HEK293 (cell line): ENCODE data around the gene KRT74.

Experiments
- CTCF ChIA-PET: fragments of 350-600 bp; formaldehyde crosslinking; extraction: SDS; loops from one replicate; lab custom pipeline; 2021; ENCODE audit warnings: antibody characterized with exemption; lab: Yijun Ruan, JAX
- POLR2A ChIA-PET: fragments of 300-600 bp; formaldehyde crosslinking; extraction: SDS; loops from one replicate; lab custom pipeline; 2020; ENCODE audit warnings: antibody characterized with exemption, inconsistent platforms; lab: Yijun Ruan, JAX
- H3K27ac ChIP-seq: fragments of 200-500 bp; sonication (Bioruptor generic); 2 replicates; pipeline ENCODE4 v1.5.1; 2014; ENCODE audit warnings: low read depth, low read length, control low read depth, inconsistent platforms; ENCODE audit errors: extremely low read depth
- H3K36me3 ChIP-seq, 2 experiments: fragments of 200-500 bp in 1 of 2; sonication (Bioruptor generic) in 1 of 2; 1 replicate in 1 of 2; 2 replicates in 1 of 2; pipeline ENCODE4 v1.5.1; 2014 to 2017; ENCODE audit warnings: inconsistent platforms in 2 of 2, low read length in 2 of 2; ENCODE audit not compliant: control insufficient read depth in 2 of 2, insufficient read depth in 1 of 2
- H3K4me1 ChIP-seq: fragments of 200-500 bp; sonication (Bioruptor generic); 2 replicates; pipeline ENCODE4 v1.5.1; 2014; ENCODE audit warnings: mild to moderate bottlenecking, low read length, inconsistent platforms; ENCODE audit not compliant: control insufficient read depth, insufficient read depth
- H3K4me3 ChIP-seq: 2 replicates; pipeline ENCODE4 v1.5.1; 2011; ENCODE audit warnings: low read depth, mild to moderate bottlenecking, control low read depth, low read length, moderate library complexity
- H3K9me3 ChIP-seq: fragments of 200-500 bp; sonication (Bioruptor generic); 2 replicates; pipeline ENCODE4 v1.5.1; 2014; ENCODE audit warnings: low read depth, low read length, inconsistent platforms; ENCODE audit not compliant: control insufficient read depth, insufficient read depth
- GLIS2 ChIP-seq: fragments of 450-650 bp; formaldehyde crosslinking; IDR thresholded peaks from 2 replicates; pipeline ENCODE4 v1.5.1; 2016; ENCODE audit warnings: missing biosample characterization, missing genetic modification characterization
- SP7 ChIP-seq: fragments of 450-650 bp; formaldehyde crosslinking; IDR thresholded peaks from 2 replicates; pipeline ENCODE4 v1.5.1; 2016; ENCODE audit warnings: missing biosample characterization, missing genetic modification characterization
- ZEB2 ChIP-seq: fragments of 450-650 bp; formaldehyde crosslinking; IDR thresholded peaks from 2 replicates; pipeline ENCODE4 v1.5.1; 2016; ENCODE audit warnings: missing biosample characterization, missing genetic modification characterization
- ZNF169 ChIP-seq: fragments of 450-650 bp; formaldehyde crosslinking; IDR thresholded peaks from 2 replicates; pipeline ENCODE4 v1.5.1; 2016; ENCODE audit warnings: missing biosample characterization, missing genetic modification characterization
- ZNF221 ChIP-seq: fragments of 450-650 bp; formaldehyde crosslinking; IDR thresholded peaks from 2 replicates; pipeline ENCODE4 v1.5.1; 2017; ENCODE audit warnings: missing biosample characterization, missing genetic modification characterization, borderline replicate concordance
- ZNF23 ChIP-seq: fragments of 450-650 bp; formaldehyde crosslinking; IDR thresholded peaks from 2 replicates; pipeline ENCODE4 v1.5.1; 2016; ENCODE audit warnings: missing biosample characterization, missing genetic modification characterization, borderline replicate concordance
- ZNF24 ChIP-seq: fragments of 450-650 bp; formaldehyde crosslinking; IDR thresholded peaks from 2 replicates; pipeline ENCODE4 v1.5.1; 2016; ENCODE audit warnings: missing biosample characterization, missing genetic modification characterization
- ZNF426 ChIP-seq: fragments of 450-650 bp; formaldehyde crosslinking; IDR thresholded peaks from 2 replicates; pipeline ENCODE4 v1.5.1; 2017; ENCODE audit warnings: missing biosample characterization, missing genetic modification characterization, mild to moderate bottlenecking, inconsistent platforms, moderate library complexity
- ZNF514 ChIP-seq: fragments of 450-650 bp; formaldehyde crosslinking; IDR thresholded peaks from 2 replicates; pipeline ENCODE4 v1.5.1; 2016; ENCODE audit warnings: missing biosample characterization, missing genetic modification characterization
- ZNF623 ChIP-seq: fragments of 450-650 bp; formaldehyde crosslinking; IDR thresholded peaks from 2 replicates; pipeline ENCODE4 v1.5.1; 2016; ENCODE audit warnings: missing biosample characterization, missing genetic modification characterization
- ZNF654 ChIP-seq: fragments of 450-650 bp; formaldehyde crosslinking; IDR thresholded peaks from 2 replicates; pipeline ENCODE4 v1.5.1; 2016; ENCODE audit warnings: low read depth, missing biosample characterization, missing genetic modification characterization
- ZNF658 ChIP-seq: fragments of 450-650 bp; formaldehyde crosslinking; IDR thresholded peaks from 2 replicates; pipeline ENCODE4; 2016; ENCODE audit warnings: missing biosample characterization, missing genetic modification characterization
- ZNF792 ChIP-seq: fragments of 450-650 bp; formaldehyde crosslinking; IDR thresholded peaks from 2 replicates; pipeline ENCODE4 v1.5.1; 2016; ENCODE audit warnings: missing biosample characterization, missing genetic modification characterization
- TF ChIP-seq, protein P1 (sequence below): fragments of 450-650 bp; formaldehyde crosslinking; IDR thresholded peaks from 2 replicates; pipeline ENCODE4 v1.5.1; 2016; ENCODE audit warnings: missing biosample characterization, missing genetic modification characterization
- TF ChIP-seq, protein P2 (sequence below): IDR thresholded peaks from 2 replicates; pipeline ENCODE4 v1.6.1; 2011; ENCODE audit warnings: mild to moderate bottlenecking, low read depth, low read length, borderline replicate concordance
- TF ChIP-seq, protein P3 (sequence below): fragments of 450-650 bp; formaldehyde crosslinking; IDR thresholded peaks from 2 replicates; pipeline ENCODE4 v1.5.1; 2016; ENCODE audit warnings: missing biosample characterization, missing genetic modification characterization, borderline replicate concordance
- TF ChIP-seq, protein P4 (sequence below): fragments of 450-650 bp; formaldehyde crosslinking; IDR thresholded peaks from 2 replicates; pipeline ENCODE4 v1.5.1; 2016; ENCODE audit warnings: missing biosample characterization, missing genetic modification characterization
- TF ChIP-seq, protein P5 (sequence below): fragments of 450-650 bp; IDR thresholded peaks from 2 replicates; pipeline ENCODE4 v1.5.1; 2018; ENCODE audit warnings: missing biosample characterization, missing genetic modification characterization

The KRT74 gene

DNA sequence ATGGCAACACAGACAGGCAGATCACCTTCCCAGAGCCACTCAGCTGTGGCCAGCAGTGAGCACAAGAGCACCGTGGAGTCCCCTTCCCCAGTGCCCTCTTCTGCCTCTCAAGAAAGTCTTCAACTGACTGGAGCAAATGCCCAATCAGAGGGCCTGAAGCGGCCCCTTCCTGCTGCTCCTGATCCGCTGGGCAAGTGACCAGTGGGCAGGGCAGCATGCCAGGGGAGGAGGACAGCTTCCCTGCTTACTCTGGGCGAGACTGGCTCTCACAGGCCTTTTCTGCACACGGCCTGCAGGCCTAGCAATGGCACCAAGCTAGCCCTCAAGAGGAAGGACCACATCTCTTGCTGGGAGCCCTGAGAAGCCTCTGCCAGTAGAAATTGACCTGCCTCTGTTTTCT, 21.6 kb downstream of the KRT74 start:
- CTCF ChIA-PET = interaction anchor here (0.6 kb wide), 1 partner anchor 17 kb away, joined by 3 read pairs; no protein-coding TSS in a partner anchor
- POLR2A ChIA-PET = no interaction called here

DNA sequence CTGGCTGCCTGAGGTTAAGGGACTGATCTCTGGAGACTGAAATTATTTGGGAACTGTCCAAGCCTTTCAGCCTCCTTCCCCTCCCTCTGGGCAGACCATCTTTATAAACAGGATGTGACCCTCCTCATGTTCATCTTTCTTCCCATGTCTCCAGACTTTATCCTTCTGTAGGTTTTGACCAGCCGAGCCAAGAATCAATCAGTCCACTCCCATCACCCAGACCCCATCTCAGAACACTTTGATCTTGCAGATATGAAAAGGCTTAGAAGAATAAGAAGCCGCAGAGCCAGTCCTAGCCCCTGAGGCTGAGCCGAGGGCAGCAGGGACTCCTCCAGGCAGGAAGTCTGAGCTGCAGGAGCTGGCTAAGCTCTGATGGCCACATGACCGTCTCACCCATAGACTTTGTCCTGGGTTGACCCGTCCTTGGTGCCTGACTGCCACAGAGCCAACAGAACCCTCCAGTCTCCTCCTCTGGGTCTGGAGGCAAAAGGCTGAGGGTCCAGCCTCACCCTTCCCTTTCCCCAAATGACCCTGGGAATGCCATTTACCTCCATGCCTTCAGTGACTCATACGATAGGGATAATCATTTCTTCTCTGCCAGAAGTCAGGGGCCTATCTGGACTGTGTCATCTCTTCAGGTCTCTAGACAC, 22.3 kb downstream of the KRT74 start:
- TF ChIP-seq ZNF792 (tag by site-specific recombination) (no peak), ZNF654 (tag by site-specific recombination) (no peak), ZNF169 (tag by site-specific recombination) (no peak), ZNF23 (tag by site-specific recombination) (no peak), ZEB2 (tag by site-specific recombination) (no peak), ZNF426 (tag by site-specific recombination) (no peak)
- TF ChIP-seq, protein P1, sequence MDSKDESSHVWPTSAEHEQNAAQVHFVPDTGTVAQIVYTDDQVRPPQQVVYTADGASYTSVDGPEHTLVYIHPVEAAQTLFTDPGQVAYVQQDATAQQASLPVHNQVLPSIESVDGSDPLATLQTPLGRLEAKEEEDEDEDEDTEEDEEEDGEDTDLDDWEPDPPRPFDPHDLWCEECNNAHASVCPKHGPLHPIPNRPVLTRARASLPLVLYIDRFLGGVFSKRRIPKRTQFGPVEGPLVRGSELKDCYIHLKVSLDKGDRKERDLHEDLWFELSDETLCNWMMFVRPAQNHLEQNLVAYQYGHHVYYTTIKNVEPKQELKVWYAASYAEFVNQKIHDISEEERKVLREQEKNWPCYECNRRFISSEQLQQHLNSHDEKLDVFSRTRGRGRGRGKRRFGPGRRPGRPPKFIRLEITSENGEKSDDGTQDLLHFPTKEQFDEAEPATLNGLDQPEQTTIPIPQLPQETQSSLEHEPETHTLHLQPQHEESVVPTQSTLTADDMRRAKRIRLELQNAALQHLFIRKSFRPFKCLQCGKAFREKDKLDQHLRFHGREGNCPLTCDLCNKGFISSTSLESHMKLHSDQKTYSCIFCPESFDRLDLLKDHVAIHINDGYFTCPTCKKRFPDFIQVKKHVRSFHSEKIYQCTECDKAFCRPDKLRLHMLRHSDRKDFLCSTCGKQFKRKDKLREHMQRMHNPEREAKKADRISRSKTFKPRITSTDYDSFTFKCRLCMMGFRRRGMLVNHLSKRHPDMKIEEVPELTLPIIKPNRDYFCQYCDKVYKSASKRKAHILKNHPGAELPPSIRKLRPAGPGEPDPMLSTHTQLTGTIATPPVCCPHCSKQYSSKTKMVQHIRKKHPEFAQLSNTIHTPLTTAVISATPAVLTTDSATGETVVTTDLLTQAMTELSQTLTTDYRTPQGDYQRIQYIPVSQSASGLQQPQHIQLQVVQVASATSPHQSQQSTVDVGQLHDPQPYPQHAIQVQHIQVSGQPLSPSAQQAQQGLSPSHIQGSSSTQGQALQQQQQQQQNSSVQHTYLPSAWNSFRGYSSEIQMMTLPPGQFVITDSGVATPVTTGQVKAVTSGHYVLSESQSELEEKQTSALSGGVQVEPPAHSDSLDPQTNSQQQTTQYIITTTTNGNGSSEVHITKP = no peak
- TF ChIP-seq, protein P2, sequence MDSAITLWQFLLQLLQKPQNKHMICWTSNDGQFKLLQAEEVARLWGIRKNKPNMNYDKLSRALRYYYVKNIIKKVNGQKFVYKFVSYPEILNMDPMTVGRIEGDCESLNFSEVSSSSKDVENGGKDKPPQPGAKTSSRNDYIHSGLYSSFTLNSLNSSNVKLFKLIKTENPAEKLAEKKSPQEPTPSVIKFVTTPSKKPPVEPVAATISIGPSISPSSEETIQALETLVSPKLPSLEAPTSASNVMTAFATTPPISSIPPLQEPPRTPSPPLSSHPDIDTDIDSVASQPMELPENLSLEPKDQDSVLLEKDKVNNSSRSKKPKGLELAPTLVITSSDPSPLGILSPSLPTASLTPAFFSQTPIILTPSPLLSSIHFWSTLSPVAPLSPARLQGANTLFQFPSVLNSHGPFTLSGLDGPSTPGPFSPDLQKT = no peak
- H3K4me3 ChIP-seq = no peak overlapping the region
- H3K4me1 ChIP-seq = no peaks in the 10 kb centered on the region
- H3K9me3 ChIP-seq = no peaks in the 10 kb centered on the region
- no peaks in the 10 kb centered on the region for H3K36me3 ChIP-seq
- POLR2A ChIA-PET = no interaction called here
- no peak overlapping the region for H3K27ac ChIP-seq
- CTCF ChIA-PET = interaction anchor here (0.7 to 1.3 kb wide), 3 partner anchors 143 to 319 kb away, joined by 3 read pairs; no protein-coding TSS in a partner anchor

More for the DNA sequence above, 21.6 kb downstream of the KRT74 start:
- H3K27ac ChIP-seq = no peak overlapping the region
- TF ChIP-seq ZNF514 (no peak), ZNF623 (tag by site-specific recombination) (no peak), GLIS2 (tag by site-specific recombination) (no peak), SP7 (tag by site-specific recombination) (no peak), ZNF24 (tag by site-specific recombination) (no peak), ZNF221 (no peak), ZNF658 (no peak)
- TF ChIP-seq, protein P3, sequence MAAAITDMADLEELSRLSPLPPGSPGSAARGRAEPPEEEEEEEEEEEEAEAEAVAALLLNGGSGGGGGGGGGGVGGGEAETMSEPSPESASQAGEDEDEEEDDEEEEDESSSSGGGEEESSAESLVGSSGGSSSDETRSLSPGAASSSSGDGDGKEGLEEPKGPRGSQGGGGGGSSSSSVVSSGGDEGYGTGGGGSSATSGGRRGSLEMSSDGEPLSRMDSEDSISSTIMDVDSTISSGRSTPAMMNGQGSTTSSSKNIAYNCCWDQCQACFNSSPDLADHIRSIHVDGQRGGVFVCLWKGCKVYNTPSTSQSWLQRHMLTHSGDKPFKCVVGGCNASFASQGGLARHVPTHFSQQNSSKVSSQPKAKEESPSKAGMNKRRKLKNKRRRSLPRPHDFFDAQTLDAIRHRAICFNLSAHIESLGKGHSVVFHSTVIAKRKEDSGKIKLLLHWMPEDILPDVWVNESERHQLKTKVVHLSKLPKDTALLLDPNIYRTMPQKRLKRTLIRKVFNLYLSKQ (tag by site-specific recombination) = no peak
- TF ChIP-seq, protein P4, sequence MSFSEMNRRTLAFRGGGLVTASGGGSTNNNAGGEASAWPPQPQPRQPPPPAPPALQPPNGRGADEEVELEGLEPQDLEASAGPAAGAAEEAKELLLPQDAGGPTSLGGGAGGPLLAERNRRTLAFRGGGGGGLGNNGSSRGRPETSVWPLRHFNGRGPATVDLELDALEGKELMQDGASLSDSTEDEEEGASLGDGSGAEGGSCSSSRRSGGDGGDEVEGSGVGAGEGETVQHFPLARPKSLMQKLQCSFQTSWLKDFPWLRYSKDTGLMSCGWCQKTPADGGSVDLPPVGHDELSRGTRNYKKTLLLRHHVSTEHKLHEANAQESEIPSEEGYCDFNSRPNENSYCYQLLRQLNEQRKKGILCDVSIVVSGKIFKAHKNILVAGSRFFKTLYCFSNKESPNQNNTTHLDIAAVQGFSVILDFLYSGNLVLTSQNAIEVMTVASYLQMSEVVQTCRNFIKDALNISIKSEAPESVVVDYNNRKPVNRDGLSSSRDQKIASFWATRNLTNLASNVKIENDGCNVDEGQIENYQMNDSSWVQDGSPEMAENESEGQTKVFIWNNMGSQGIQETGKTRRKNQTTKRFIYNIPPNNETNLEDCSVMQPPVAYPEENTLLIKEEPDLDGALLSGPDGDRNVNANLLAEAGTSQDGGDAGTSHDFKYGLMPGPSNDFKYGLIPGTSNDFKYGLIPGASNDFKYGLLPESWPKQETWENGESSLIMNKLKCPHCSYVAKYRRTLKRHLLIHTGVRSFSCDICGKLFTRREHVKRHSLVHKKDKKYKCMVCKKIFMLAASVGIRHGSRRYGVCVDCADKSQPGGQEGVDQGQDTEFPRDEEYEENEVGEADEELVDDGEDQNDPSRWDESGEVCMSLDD = no peak
- TF ChIP-seq, protein P5, sequence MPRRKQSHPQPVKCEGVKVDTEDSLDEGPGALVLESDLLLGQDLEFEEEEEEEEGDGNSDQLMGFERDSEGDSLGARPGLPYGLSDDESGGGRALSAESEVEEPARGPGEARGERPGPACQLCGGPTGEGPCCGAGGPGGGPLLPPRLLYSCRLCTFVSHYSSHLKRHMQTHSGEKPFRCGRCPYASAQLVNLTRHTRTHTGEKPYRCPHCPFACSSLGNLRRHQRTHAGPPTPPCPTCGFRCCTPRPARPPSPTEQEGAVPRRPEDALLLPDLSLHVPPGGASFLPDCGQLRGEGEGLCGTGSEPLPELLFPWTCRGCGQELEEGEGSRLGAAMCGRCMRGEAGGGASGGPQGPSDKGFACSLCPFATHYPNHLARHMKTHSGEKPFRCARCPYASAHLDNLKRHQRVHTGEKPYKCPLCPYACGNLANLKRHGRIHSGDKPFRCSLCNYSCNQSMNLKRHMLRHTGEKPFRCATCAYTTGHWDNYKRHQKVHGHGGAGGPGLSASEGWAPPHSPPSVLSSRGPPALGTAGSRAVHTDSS (tag by site-specific recombination) = no peak
- TF ChIP-seq, all 188 proteins: peak for 0
- Histone ChIP-seq H3K36me3 (no peaks in the 10 kb centered on the region), H3K9me3 (no peaks in the 10 kb centered on the region), H3K4me1 (no peaks in the 10 kb centered on the region), H3K4me3 (no peak overlapping the region)
